CD4-positive, alpha-beta T cell (primary cell): Measurements from ENCODE around the gene NRXN3. TPM values are rescaled to one million over a fixed set of nuclear protein-coding genes. Genes with fewer than 3 reads are reported as not detected.

Experiments
- ATAC-seq: fragments of 200-7000 bp; cut with Tn5 transposase; one replicate; pipeline ENCODE4 v1.10.0; 2022; ENCODE audit warnings: mild to moderate bottlenecking; ENCODE audit not compliant: poor library complexity
- CTCF ChIA-PET: fragments of 350-600 bp; sonication (Branson Sonifier 250); formaldehyde crosslinking; loops from one replicate; lab custom pipeline; 2021; ENCODE audit warnings: antibody characterized with exemption, inconsistent platforms; lab: Charles Lee
- POLR2A ChIA-PET: fragments of 350-600 bp; sonication (Branson Sonifier 250); formaldehyde crosslinking; loops from one replicate; lab custom pipeline; 2021; ENCODE audit warnings: antibody characterized with exemption, inconsistent platforms; lab: Charles Lee
- DNase-seq, 14 experiments: peaks; one replicate each; pipeline ENCODE4 v3.0.0-alpha.2; 2013 to 2020; ENCODE audit warnings: mixed read lengths in 2 of 14
- H3K27ac ChIP-seq, 2 donors: one replicate each; pipeline versions ENCODE4 v1.5.1 to v1.7.0; 2013; ENCODE audit warnings: low read length in 2 of 2, low read depth in 1 of 2, mild to moderate bottlenecking in 1 of 2
- H3K27me3 ChIP-seq, 2 experiments: 1 replicate in 1 of 2; 2 replicates in 1 of 2; pipeline versions ENCODE4 v1.6.1 to v1.7.0; 2013; ENCODE audit warnings: low read length in 2 of 2, control low read depth in 1 of 2, mild to moderate bottlenecking in 1 of 2, moderate library complexity in 1 of 2; ENCODE audit not compliant: insufficient read depth in 2 of 2, control insufficient read depth in 1 of 2
- H3K36me3 ChIP-seq: one replicate; pipeline ENCODE4 v1.6.1; 2013; ENCODE audit warnings: low read length, control low read depth; ENCODE audit not compliant: insufficient read depth
- H3K4me1 ChIP-seq: one replicate; pipeline ENCODE4 v1.6.1; 2013; ENCODE audit warnings: low read length, control low read depth; ENCODE audit not compliant: insufficient read depth
- H3K4me3 ChIP-seq: one replicate; pipeline ENCODE4 v1.5.1; 2013; ENCODE audit warnings: mild to moderate bottlenecking, low read length, moderate library complexity
- H3K9me3 ChIP-seq, 2 experiments: 1 replicate in 1 of 2; 2 replicates in 1 of 2; pipeline versions ENCODE4 v1.6.1 to v1.7.0; 2013; ENCODE audit warnings: low read length in 2 of 2, mild to moderate bottlenecking in 2 of 2, control low read depth in 1 of 2, moderate library complexity in 1 of 2; ENCODE audit not compliant: control insufficient read depth in 1 of 2, insufficient read depth in 1 of 2
- H3K27ac Mint-ChIP-seq: one replicate; pipeline ENCODE4 v1.8.0; 2020; ENCODE audit warnings: mixed read lengths
- H3K27me3 Mint-ChIP-seq: one replicate; pipeline ENCODE4 v1.8.0; 2021; ENCODE audit warnings: mixed read lengths
- H3K36me3 Mint-ChIP-seq: one replicate; pipeline ENCODE4 v1.8.0; 2021; ENCODE audit warnings: low read depth, mixed read lengths
- H3K4me1 Mint-ChIP-seq: one replicate; pipeline ENCODE4 v1.8.0; 2021; ENCODE audit warnings: low read depth, mixed read lengths
- H3K4me3 Mint-ChIP-seq: one replicate; pipeline ENCODE4 v1.8.0; 2020; ENCODE audit warnings: mild to moderate bottlenecking, mixed read lengths
- H3K9me3 Mint-ChIP-seq: one replicate; pipeline ENCODE4 v1.8.0; 2020; ENCODE audit warnings: mixed read lengths
- CTCF ChIP-seq: fragments of 200-600 bp; IDR thresholded peaks from one replicate; pipeline ENCODE4 v1.8.0; 2022; ENCODE audit warnings: antibody characterized with exemption, mild to moderate bottlenecking
- intact Hi-C, 2 experiments: fragments of 100-400 bp; cut with DNase I in 1 of 2; cut with micrococcal nuclease in 1 of 2; formaldehyde crosslinking; loops; one replicate each; pipeline versions ENCODE4 v1.15.1 to v1.9.0; 2023 to 2025; cut with DNase I, micrococcal nuclease
- total RNA-seq, 174 experiments: library from RNA in 2 of 174; stranded (reverse) in 2 of 174; gene quantifications; one replicate each; pipeline ENCODE4 v1.2.3 and lab custom pipeline; 2021 to 2026

NRXN3 gene
- total RNA-seq, 2 experiments from 2014 or later, result not detected

GRCh38 chr14:79074510-79074909 is 904.3 kb downstream of the NRXN3 start:
- no peak for ATAC-seq
- no peaks in the 10 kb centered on the region for H3K36me3 ChIP-seq
- no peak for TF ChIP-seq CTCF
- H3K36me3 Mint-ChIP-seq, result no peaks in the 10 kb centered on the region
- intact Hi-C loops, result no loop called here
- no peaks in the 10 kb centered on the region for H3K9me3 ChIP-seq
- H3K4me1 Mint-ChIP-seq, result no peaks in the 10 kb centered on the region
- H3K27me3 ChIP-seq, result no peaks in the 10 kb centered on the region
- no peaks in the 10 kb centered on the region for H3K9me3 Mint-ChIP-seq
- no peaks in the 10 kb centered on the region for H3K27me3 Mint-ChIP-seq
- H3K4me1 ChIP-seq, result no peaks in the 10 kb centered on the region
- CTCF ChIA-PET, result no interaction called here
- DNase-seq, result no peak
- no peak overlapping the region for H3K27ac Mint-ChIP-seq
- POLR2A ChIA-PET, result no interaction called here
- H3K4me3 Mint-ChIP-seq, result no peak overlapping the region
- no peak overlapping the region for H3K27ac ChIP-seq
- no peak overlapping the region for H3K4me3 ChIP-seq

GRCh38 chr14:79076428-79076827 is 906.3 kb downstream of the NRXN3 start:
- POLR2A ChIA-PET, result no interaction called here
- CTCF ChIA-PET, result no interaction called here
- Histone ChIP-seq H3K4me1 (no peaks in the 10 kb centered on the region), H3K9me3 (no peaks in the 10 kb centered on the region), H3K36me3 (no peaks in the 10 kb centered on the region), H3K27me3 (no peaks in the 10 kb centered on the region), H3K27ac (no peak overlapping the region), H3K4me3 (no peak overlapping the region)
- DNase-seq (no peak), ATAC-seq (no peak)
- intact Hi-C loops, result no loop called here
- Mint-ChIP-seq H3K27ac (no peak overlapping the region), H3K9me3 (no peaks in the 10 kb centered on the region), H3K36me3 (no peaks in the 10 kb centered on the region), H3K27me3 (no peaks in the 10 kb centered on the region), H3K4me3 (no peak overlapping the region), H3K4me1 (no peaks in the 10 kb centered on the region)
- TF ChIP-seq CTCF, result no peak

- Mint-ChIP-seq H3K27me3 (no peaks in the 10 kb centered on the region), H3K9me3 (no peaks in the 10 kb centered on the region), H3K27ac (no peak overlapping the region), H3K36me3 (no peaks in the 10 kb centered on the region), H3K4me1 (no peaks in the 10 kb centered on the region), H3K4me3 (no peak overlapping the region)
- H3K36me3 ChIP-seq, result no peaks in the 10 kb centered on the region
- H3K27ac ChIP-seq, result no peak overlapping the region
- CTCF ChIA-PET, result no interaction called here
- intact Hi-C loops, result no loop called here
- no peaks in the 10 kb centered on the region for H3K9me3 ChIP-seq
- TF ChIP-seq CTCF, result no peak
- ATAC-seq (no peak), DNase-seq (no peak)
- POLR2A ChIA-PET, result no interaction called here
- H3K4me3 ChIP-seq, result no peak overlapping the region
- no peaks in the 10 kb centered on the region for H3K4me1 ChIP-seq
- H3K27me3 ChIP-seq, result no peaks in the 10 kb centered on the region
These were observed 906.9 kb downstream of the NRXN3 start for GRCh38 chr14:79077096-79077495.
